ENCODE results near the gene UST.

- TF ChIP-seq CTCF (IDR thresholded peaks at IDR 0.05 in 4 of 5, conservative IDR thresholded peaks at IDR 0.05 in 1 of 5) (no peak), POLR2A (IDR thresholded peaks at IDR 0.05) (no peak)
Measured at GRCh38 chr6:149080511-149080910, 333.7 kb downstream of the UST start.

Measured in gastrocnemius medialis (tissue), 4 donors.